ENCODE results near the gene ERC2. TPM values are rescaled to one million over a fixed set of nuclear protein-coding genes. Genes with fewer than 3 reads are reported as not detected.

Gene ERC2
- total and polyA plus RNA-seq, 11 donors = 0.16 to 3.8 (median 1.6) TPM

- intact Hi-C loops (cut with DNase I) = no loop called here
- TF ChIP-seq CTCF (IDR thresholded peaks at IDR 0.05) (no peak), POLR2A (IDR thresholded peaks at IDR 0.05) (no peak)
- WGBS, 4 donors = 63 to 75% (median 73%) methylated on average over 2 of the region's 2 CpGs
- Histone ChIP-seq H3K4me1 (no peaks in the 10 kb centered on the region), H3K27ac (no peak overlapping the region), H3K9me3 (no peaks in the 10 kb centered on the region), H3K36me3 (no peaks in the 10 kb centered on the region), H3K27me3 (peaks cover 0 to 19% (median 2%) of the 10 kb centered on the region in 9 donors), H3K4me3 (no peak overlapping the region)
- ATAC-seq = no peak
- DNase-seq = no peak
Measured at GRCh38 chr3:55494976-55495375, 973.3 kb downstream of the ERC2 start.

GRCh38 chr3:55492976-55493375, 975.3 kb downstream of the ERC2 start:
- WGBS, 4 donors = 75 to 82% (median 78%) methylated on average over 5 of the region's 5 CpGs
- ATAC-seq = no peak

GRCh38 chr3:55491296-55491816, 976.9 kb downstream of the ERC2 start:
- no peak for ATAC-seq
- no peak for TF ChIP-seq CTCF (IDR thresholded peaks at IDR 0.05)
- TF ChIP-seq POLR2A (IDR thresholded peaks at IDR 0.05) = no peak
- H3K4me1 ChIP-seq = peaks cover 0 to 32% (median 5%) of the 10 kb centered on the region in 12 donors
- DNase-seq = no peak
- H3K9me3 ChIP-seq = no peaks in the 10 kb centered on the region
- H3K4me3 ChIP-seq = no peak overlapping the region
- H3K27me3 ChIP-seq = peaks cover 0 to 43% (median 8%) of the 10 kb centered on the region in 9 donors
- 72 to 84% (median 74%) methylated on average over 7 of the region's 7 CpGs for WGBS, 4 donors
- intact Hi-C loops (cut with DNase I) = no loop called here
- no peak overlapping the region for H3K27ac ChIP-seq
- H3K36me3 ChIP-seq = no peaks in the 10 kb centered on the region

More at GRCh38 chr3:55492976-55493375, 975.3 kb downstream of the ERC2 start:
- peaks cover 0 to 17% (median 5%) of the 10 kb centered on the region in 12 donors for H3K4me1 ChIP-seq
- intact Hi-C loops (cut with DNase I) = no loop called here
- H3K27me3 ChIP-seq = peaks cover 0 to 33% (median 8%) of the 10 kb centered on the region in 9 donors
- H3K36me3 ChIP-seq = no peaks in the 10 kb centered on the region
- H3K4me3 ChIP-seq = no peak overlapping the region
- no peak for DNase-seq
- H3K9me3 ChIP-seq = no peaks in the 10 kb centered on the region
- H3K27ac ChIP-seq = no peak overlapping the region
- TF ChIP-seq CTCF (IDR thresholded peaks at IDR 0.05) = no peak
- no peak for TF ChIP-seq POLR2A (IDR thresholded peaks at IDR 0.05)

- Histone ChIP-seq H3K9me3 (no peaks in the 10 kb centered on the region), H3K4me1 (peaks cover 0 to 41% (median 5%) of the 10 kb centered on the region in 12 donors), H3K27me3 (peaks cover 0 to 51% (median 8%) of the 10 kb centered on the region in 9 donors), H3K27ac (no peak overlapping the region), H3K4me3 (no peak overlapping the region), H3K36me3 (no peaks in the 10 kb centered on the region)
- DNase-seq (no peak), ATAC-seq (no peak)
- intact Hi-C loops (cut with DNase I) = no loop called here
- 49 to 53% (median 51%) methylated on average over 3 of the region's 3 CpGs for WGBS, 4 donors
- TF ChIP-seq POLR2A (IDR thresholded peaks at IDR 0.05) = no peak
- no peak for TF ChIP-seq CTCF (IDR thresholded peaks at IDR 0.05)
Measured at GRCh38 chr3:55490276-55490913, 977.9 kb downstream of the ERC2 start.

Data from heart left ventricle (tissue), 16 donors.